ENCODE data around the gene SFI1.

The SFI1 gene

DNA sequence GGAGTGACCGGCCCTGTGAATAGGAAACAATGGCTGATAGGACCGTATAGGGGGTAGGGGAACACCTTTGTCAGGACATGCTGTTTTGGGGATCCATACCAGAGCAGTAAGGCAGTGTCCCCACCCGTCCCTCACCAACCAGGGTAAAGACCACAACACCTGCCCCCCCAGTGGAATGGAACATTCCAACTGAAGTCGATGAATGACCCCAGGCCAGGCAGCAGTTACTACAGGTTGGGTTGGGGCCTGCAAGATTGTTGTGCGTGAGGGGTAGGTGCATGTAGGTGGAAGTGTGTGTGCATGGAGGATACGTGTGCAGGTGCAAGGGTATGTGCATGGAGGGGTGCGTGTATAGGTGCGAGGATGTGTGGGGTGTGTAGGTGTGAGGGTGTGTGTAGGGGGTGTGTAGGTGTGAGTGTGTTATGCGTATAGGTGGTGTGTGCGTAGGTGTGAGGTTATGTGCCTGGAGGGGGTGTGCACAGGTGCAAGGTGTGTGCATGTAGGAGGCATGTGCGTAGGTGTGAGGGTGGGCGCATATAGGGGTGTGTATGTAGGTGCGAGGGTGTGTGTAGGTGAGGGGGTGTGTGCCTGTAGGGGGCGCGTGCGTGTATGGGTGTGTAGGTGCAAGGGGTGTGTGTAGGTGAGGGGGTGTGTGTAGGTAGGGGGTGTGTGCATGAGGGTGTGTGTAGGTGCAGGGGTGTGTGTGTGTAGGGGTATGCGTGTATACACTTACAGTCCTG is 132.8 kb downstream of the SFI1 start:
- no peak for TF ChIP-seq CTCF (conservative IDR thresholded peaks at IDR 0.05)
- H3K27ac ChIP-seq = no peak overlapping the region

GRCh38 chr22:31629741-31630184 is 133.4 kb downstream of the SFI1 start:
- TF ChIP-seq CTCF (conservative IDR thresholded peaks at IDR 0.05) = no peak
- H3K27ac ChIP-seq = peak overlapping the region; percentile 76

DNA sequence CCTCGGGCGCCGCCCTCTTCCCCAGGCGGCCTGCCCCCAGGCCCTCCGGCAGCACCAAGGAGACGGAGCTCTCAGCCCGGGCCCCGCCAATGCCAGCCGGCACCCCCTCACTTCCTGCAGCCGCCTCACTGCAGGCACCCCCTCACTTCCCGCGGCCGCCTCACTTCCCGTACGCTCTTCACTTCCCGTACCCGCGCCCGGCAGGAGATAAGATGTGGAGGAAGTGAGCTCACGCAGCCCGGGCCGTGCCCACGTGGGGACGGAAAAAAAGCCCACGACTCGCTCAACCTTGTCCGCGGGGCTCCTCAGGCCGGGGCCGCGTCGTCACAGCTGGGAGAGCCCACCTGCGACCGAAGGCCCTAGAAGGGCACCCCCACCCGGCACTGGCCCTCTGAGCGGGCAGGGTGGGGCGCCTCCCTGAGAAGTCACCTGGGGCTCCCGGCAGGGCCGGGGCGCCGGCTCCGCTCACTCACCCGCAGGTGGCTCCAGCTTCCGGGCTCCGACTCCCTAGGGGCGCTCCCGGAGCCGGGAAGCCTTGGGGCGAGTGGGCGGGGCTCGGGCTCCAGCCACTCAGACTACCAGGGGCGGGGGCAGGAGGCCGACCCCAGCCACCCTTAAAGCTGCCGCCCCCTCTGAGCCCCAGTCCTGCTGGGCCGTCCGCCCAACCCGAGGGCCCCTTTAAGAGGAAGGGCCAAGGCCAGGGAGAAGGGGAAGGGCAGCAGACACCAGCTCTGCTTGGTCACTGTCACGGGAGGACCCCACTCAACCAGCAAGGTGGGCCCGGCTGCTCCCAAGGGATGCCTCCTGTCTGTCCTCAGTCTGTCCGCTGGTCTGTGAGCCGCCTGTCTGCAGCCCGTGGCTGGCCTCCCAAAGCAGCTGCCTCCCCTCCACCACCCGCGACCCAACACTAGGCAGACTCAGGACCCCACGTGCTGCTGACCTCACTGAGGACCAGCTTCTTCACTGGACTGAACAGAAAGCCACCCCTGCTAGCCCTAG is 134.3 kb downstream of the SFI1 start:
- TF ChIP-seq CTCF (conservative IDR thresholded peaks at IDR 0.05) = no peak
- H3K27ac ChIP-seq = peak overlapping the region; percentile 76

DNA sequence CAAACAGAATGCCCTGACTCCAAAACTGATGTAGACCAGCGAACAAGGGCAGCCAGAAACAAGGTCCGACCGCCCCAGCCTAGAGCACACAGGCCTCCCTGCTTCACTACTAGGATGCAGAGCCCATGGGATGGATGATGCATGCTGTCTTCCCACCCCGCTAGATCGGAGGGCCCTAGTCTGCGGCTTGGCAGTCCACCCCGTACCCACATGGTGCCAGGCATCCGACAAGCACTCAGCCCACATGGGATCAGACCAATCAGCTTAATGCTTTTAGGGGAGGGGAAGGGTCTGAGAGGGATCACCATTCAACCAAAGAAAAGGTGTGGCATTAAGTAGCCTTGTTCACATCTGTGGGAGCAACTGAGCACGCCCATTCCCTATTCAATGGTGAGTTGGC is 135.1 kb downstream of the SFI1 start:
- no peak for TF ChIP-seq CTCF (conservative IDR thresholded peaks at IDR 0.05)
- H3K27ac ChIP-seq = peak overlapping the region; percentile 76

GRCh38 chr22:31635638-31636306 is 139.4 kb downstream of the SFI1 start:
- TF ChIP-seq CTCF (conservative IDR thresholded peaks at IDR 0.05) = no peak
- peak overlapping the region; percentile 63 for H3K27ac ChIP-seq

DNA sequence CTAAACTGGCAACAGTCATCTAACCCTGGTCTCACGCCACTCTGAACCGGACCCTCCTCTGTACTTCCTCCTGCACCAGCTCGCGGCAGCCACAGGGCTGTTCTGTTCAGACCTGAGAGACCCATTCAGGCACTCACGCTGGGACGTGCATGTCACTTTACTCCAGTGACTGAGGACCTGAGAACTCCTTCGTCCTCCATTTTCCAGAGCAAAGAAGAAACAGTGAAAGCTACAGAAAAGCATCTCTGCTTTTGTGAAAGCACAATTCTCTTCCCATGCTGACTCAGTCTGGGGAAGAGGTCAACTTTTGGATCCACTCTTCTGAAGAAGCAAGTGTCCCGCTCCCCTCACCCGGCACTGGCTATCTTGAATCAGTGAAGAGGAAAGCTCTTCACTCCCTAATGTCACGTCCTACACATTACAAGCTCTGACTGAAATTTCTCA is 141.1 kb downstream of the SFI1 start:
- TF ChIP-seq CTCF (conservative IDR thresholded peaks at IDR 0.05) = no peak
- no peak overlapping the region for H3K27ac ChIP-seq
